ENCODE data around the gene CACFD1. TPM values are rescaled to one million over a fixed set of nuclear protein-coding genes. Genes with fewer than 3 reads are reported as not detected.

Gene CACFD1
- total and polyA plus RNA-seq, 2 experiments from 2014 or later, result 5.8 to 18.2 TPM

- H3K4me2 ChIP-seq, result no peak overlapping the region
- H3K79me2 ChIP-seq (replicated peaks; ENCODE audit: insufficient read depth), result peaks cover 16% of the 10 kb centered on the region
- Mint-ChIP-seq H3K4me3 (no peak overlapping the region), H3K9me3 (no peaks in the 10 kb centered on the region), H3K27me3 (ENCODE audit: insufficient read depth, low read depth, poor library complexity) (peaks cover 9% of the 10 kb centered on the region), H3K4me1 (0 out of 3 replicates have a peak, but pooled peaks cover 2% of the 10 kb centered on the region), H3K36me3 (ENCODE audit: low read depth) (peaks cover 9% of the 10 kb centered on the region; the same call in 2 of the 3 replicates), H3K27ac (no peak overlapping the region)
- TF ChIP-seq, protein P1, sequence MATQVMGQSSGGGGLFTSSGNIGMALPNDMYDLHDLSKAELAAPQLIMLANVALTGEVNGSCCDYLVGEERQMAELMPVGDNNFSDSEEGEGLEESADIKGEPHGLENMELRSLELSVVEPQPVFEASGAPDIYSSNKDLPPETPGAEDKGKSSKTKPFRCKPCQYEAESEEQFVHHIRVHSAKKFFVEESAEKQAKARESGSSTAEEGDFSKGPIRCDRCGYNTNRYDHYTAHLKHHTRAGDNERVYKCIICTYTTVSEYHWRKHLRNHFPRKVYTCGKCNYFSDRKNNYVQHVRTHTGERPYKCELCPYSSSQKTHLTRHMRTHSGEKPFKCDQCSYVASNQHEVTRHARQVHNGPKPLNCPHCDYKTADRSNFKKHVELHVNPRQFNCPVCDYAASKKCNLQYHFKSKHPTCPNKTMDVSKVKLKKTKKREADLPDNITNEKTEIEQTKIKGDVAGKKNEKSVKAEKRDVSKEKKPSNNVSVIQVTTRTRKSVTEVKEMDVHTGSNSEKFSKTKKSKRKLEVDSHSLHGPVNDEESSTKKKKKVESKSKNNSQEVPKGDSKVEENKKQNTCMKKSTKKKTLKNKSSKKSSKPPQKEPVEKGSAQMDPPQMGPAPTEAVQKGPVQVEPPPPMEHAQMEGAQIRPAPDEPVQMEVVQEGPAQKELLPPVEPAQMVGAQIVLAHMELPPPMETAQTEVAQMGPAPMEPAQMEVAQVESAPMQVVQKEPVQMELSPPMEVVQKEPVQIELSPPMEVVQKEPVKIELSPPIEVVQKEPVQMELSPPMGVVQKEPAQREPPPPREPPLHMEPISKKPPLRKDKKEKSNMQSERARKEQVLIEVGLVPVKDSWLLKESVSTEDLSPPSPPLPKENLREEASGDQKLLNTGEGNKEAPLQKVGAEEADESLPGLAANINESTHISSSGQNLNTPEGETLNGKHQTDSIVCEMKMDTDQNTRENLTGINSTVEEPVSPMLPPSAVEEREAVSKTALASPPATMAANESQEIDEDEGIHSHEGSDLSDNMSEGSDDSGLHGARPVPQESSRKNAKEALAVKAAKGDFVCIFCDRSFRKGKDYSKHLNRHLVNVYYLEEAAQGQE (IDR thresholded peaks at IDR 0.05; ENCODE audit: unreplicated experiment), result no peak
- TF ChIP-seq EZH2phosphoT487 (IDR thresholded peaks at IDR 0.05; ENCODE audit: unreplicated experiment), result no peak
- no peak for ATAC-seq
- H4K20me1 ChIP-seq (replicated peaks; ENCODE audit: insufficient read depth), result peaks cover 8% of the 10 kb centered on the region; the same call in 1 of the 2 replicates
- no peaks in the 10 kb centered on the region for H3K9me2 ChIP-seq (ENCODE audit: insufficient read depth)
- H3K27ac ChIP-seq (ENCODE audit: low read depth), result no peak overlapping the region
- H3K4me1 ChIP-seq (ENCODE audit: insufficient read depth), result peaks cover 8% of the 10 kb centered on the region
- peaks cover 3% of the 10 kb centered on the region; the same call in 1 of the 2 replicates for H3K36me3 ChIP-seq (ENCODE audit: insufficient read depth)
- no peak for DNase-seq (ENCODE audit: low spot score)
- H3K27me3 ChIP-seq (ENCODE audit: insufficient read depth), result no peaks in the 10 kb centered on the region
- H3F3A ChIP-seq (replicated peaks; ENCODE audit: low read depth), result peaks cover 2% of the 10 kb centered on the region; the same call in 1 of the 2 replicates
- H3K4me3 ChIP-seq, result no peak overlapping the region
- no peak overlapping the region for H2AFZ ChIP-seq
These were observed 14.4 kb downstream of the CACFD1 start for GRCh38 chr9:133474215-133474614.

- Histone ChIP-seq H3K36me3 (ENCODE audit: insufficient read depth) (peaks cover 3% of the 10 kb centered on the region; the same call in 1 of the 2 replicates), H4K20me1 (replicated peaks; ENCODE audit: insufficient read depth) (peaks cover 8% of the 10 kb centered on the region; the same call in 1 of the 2 replicates), H3K4me3 (no peak overlapping the region), H3K27ac (ENCODE audit: low read depth) (no peak overlapping the region), H2AFZ (no peak overlapping the region), H3K4me1 (ENCODE audit: insufficient read depth) (peaks cover 8% of the 10 kb centered on the region), H3K27me3 (ENCODE audit: insufficient read depth) (no peaks in the 10 kb centered on the region), H3K4me2 (no peak overlapping the region), H3F3A (replicated peaks; ENCODE audit: low read depth) (peaks cover 2% of the 10 kb centered on the region; the same call in 1 of the 2 replicates), H3K79me2 (replicated peaks; ENCODE audit: insufficient read depth) (peaks cover 16% of the 10 kb centered on the region), H3K9me2 (ENCODE audit: insufficient read depth) (no peaks in the 10 kb centered on the region)
- Mint-ChIP-seq H3K27ac (no peak overlapping the region), H3K36me3 (ENCODE audit: low read depth) (peaks cover 9% of the 10 kb centered on the region; the same call in 2 of the 3 replicates), H3K4me1 (peaks cover 6% of the 10 kb centered on the region; the same call in 2 of the 3 replicates), H3K27me3 (ENCODE audit: insufficient read depth, low read depth, poor library complexity) (peaks cover 8% of the 10 kb centered on the region), H3K4me3 (no peak overlapping the region), H3K9me3 (no peaks in the 10 kb centered on the region)
- DNase-seq (ENCODE audit: low spot score) (no peak), ATAC-seq (no peak)
- TF ChIP-seq POLR2AphosphoS5 (IDR thresholded peaks at IDR 0.05; ENCODE audit: low read depth), result no peak
These were observed 15.1 kb downstream of the CACFD1 start for GRCh38 chr9:133474853-133475252.

- H3K27me3 ChIP-seq (ENCODE audit: insufficient read depth), result no peaks in the 10 kb centered on the region
- ATAC-seq (no peak), DNase-seq (ENCODE audit: low spot score) (no peak)
- Mint-ChIP-seq H3K27ac (no peak overlapping the region), H3K27me3 (ENCODE audit: insufficient read depth, low read depth, poor library complexity) (peaks cover 3% of the 10 kb centered on the region), H3K4me3 (no peak overlapping the region), H3K4me1 (peaks cover 8% of the 10 kb centered on the region), H3K9me3 (no peaks in the 10 kb centered on the region), H3K36me3 (ENCODE audit: low read depth) (peaks cover 9% of the 10 kb centered on the region; the same call in 2 of the 3 replicates)
- no peak overlapping the region for H3K27ac ChIP-seq (ENCODE audit: low read depth)
- peaks cover 2% of the 10 kb centered on the region; the same call in 1 of the 2 replicates for H3F3A ChIP-seq (replicated peaks; ENCODE audit: low read depth)
- H3K4me1 ChIP-seq (ENCODE audit: insufficient read depth), result peaks cover 8% of the 10 kb centered on the region
- no peak overlapping the region for H3K4me3 ChIP-seq
- peaks cover 3% of the 10 kb centered on the region; the same call in 1 of the 2 replicates for H3K36me3 ChIP-seq (ENCODE audit: insufficient read depth)
- peaks cover 16% of the 10 kb centered on the region for H3K79me2 ChIP-seq (replicated peaks; ENCODE audit: insufficient read depth)
- H2AFZ ChIP-seq, result no peak overlapping the region
- no peaks in the 10 kb centered on the region for H3K9me2 ChIP-seq (ENCODE audit: insufficient read depth)
- H4K20me1 ChIP-seq (replicated peaks; ENCODE audit: insufficient read depth), result peaks cover 8% of the 10 kb centered on the region; the same call in 1 of the 2 replicates
- H3K4me2 ChIP-seq, result no peak overlapping the region
- TF ChIP-seq STAT1 (IDR thresholded peaks at IDR 0.05; ENCODE audit: unreplicated experiment) (no peak), CREB1 (CRISPR knock-in tag; IDR thresholded peaks at IDR 0.05; ENCODE audit: low read depth) (no peak)
These were observed 15.7 kb downstream of the CACFD1 start for GRCh38 chr9:133475292-133476012.

Measured in GM23338 (cell line).